Gastrocnemius medialis (tissue), 4 donors: ENCODE measurements around the gene XPO6. TPM values are rescaled to one million over a fixed set of nuclear protein-coding genes. Genes with fewer than 3 reads are reported as not detected.

Experiments used
- ATAC-seq, 2 donors: fragments of 150-250 bp; one replicate each; pipeline ENCODE4 v1.9.1; 2016
- DNase-seq, 2 donors: peaks; one replicate each; pipeline ENCODE4 v3.0.0-alpha.2; 2019
- H3K27ac ChIP-seq, 4 donors: fragments of 200-600 bp; sonication (generic); 1 replicate in 1 of 4; 2 replicates in 3 of 4; pipeline ENCODE4 v1.5.1; 2016 to 2018; ENCODE audit warnings: mild to moderate bottlenecking in 2 of 4, moderate library complexity in 1 of 4
- H3K27me3 ChIP-seq, 3 donors: fragments of 200-600 bp; sonication (generic) in 2 of 3; 1 replicate in 1 of 3; 2 replicates in 2 of 3; pipeline versions ENCODE4 v1.5.1 to v1.6.0; 2016 to 2019; ENCODE audit warnings: mild to moderate bottlenecking in 1 of 3, moderate library complexity in 1 of 3
- H3K36me3 ChIP-seq, 2 donors: fragments of 200-600 bp; sonication (generic) in 1 of 2; one replicate each; pipeline ENCODE4 v1.5.1; 2017 to 2018
- H3K4me1 ChIP-seq, 2 donors: fragments of 200-600 bp; sonication (generic) in 1 of 2; one replicate each; pipeline ENCODE4 v1.5.1; 2016 to 2017; ENCODE audit warnings: mild to moderate bottlenecking in 2 of 2
- H3K4me3 ChIP-seq, 4 donors: fragments of 200-600 bp; sonication (generic) in 3 of 4; 1 replicate in 1 of 4; 2 replicates in 3 of 4; pipeline ENCODE4 v1.5.1; 2016 to 2019; ENCODE audit warnings: mild to moderate bottlenecking in 2 of 4
- H3K9me3 ChIP-seq, 3 donors: fragments of 200-600 bp; sonication (generic) in 2 of 3; 1 replicate in 1 of 3; 2 replicates in 2 of 3; pipeline ENCODE4 v1.5.1; 2016 to 2019
- CTCF ChIP-seq, 5 experiments: fragments of 450-650 bp in 3 of 5; fragments of 200-600 bp in 2 of 5; sonication (generic) in 2 of 5; IDR thresholded peaks in 4 of 5; conservative IDR thresholded peaks in 1 of 5; 1 replicate in 4 of 5; 2 replicates in 1 of 5; pipeline ENCODE4 v1.5.1; 2016 to 2019; ENCODE audit warnings: antibody characterized with exemption in 5 of 5, mild to moderate bottlenecking in 3 of 5, moderate library complexity in 3 of 5
- POLR2A ChIP-seq, 2 donors: fragments of 450-650 bp; IDR thresholded peaks; one replicate each; pipeline ENCODE4 v1.6.1; 2017; ENCODE audit warnings: antibody characterized with exemption in 2 of 2, mild to moderate bottlenecking in 2 of 2, moderate library complexity in 2 of 2
- in situ Hi-C, 4 donors: fragments of 200-750 bp; cut with MboI; loops; one replicate each; pipeline versions ENCODE4 v1.15.0 to v1.8.0; 2017; ENCODE audit warnings: low sequenced_read_pairs in 4 of 4
- intact Hi-C: fragments of 100-400 bp; cut with DNase I; formaldehyde crosslinking; loops from one replicate; pipeline ENCODE4 v1.15.1; 2023; ENCODE audit warnings: low total_unique reads
- total RNA-seq, 4 donors: library from RNA; depleted of rRNA; stranded (reverse); fragments of >200 nt; gene quantifications; one replicate each; pipeline versions ENCODE4 v1.1.0 to v1.2.3, GENCODE V29; 2016

Gene XPO6
- total RNA-seq, 4 donors from 2014 or later = 20.9 to 40.1 (median 29.6) TPM

- Histone ChIP-seq H3K27ac (peak overlapping the region; percentile 38 to 59 (median 52)), H3K4me1 (peaks cover 9 to 15% of the 10 kb centered on the region in 2 donors), H3K4me3 (no peak overlapping the region), H3K27me3 (no peaks in the 10 kb centered on the region), H3K9me3 (no peaks in the 10 kb centered on the region), H3K36me3 (peaks cover 0 to 37% of the 10 kb centered on the region in 2 donors)
- in situ Hi-C loops = no loop called here
- no peak for TF ChIP-seq POLR2A (IDR thresholded peaks at IDR 0.05)
- TF ChIP-seq CTCF (IDR thresholded peaks at IDR 0.05 in 4 of 5, conservative IDR thresholded peaks at IDR 0.05 in 1 of 5) = no peak
- intact Hi-C loops = no loop called here
- ATAC-seq (peak; percentile 84 to 86), DNase-seq (peak in 1 of 2 donors; percentile 43)
Observed at GRCh38 chr16:28166394-28167208, 45.2 kb downstream of the XPO6 start.

GRCh38 chr16:28165598-28165997 is 46.2 kb downstream of the XPO6 start:
- H3K27ac ChIP-seq = no peak overlapping the region
- in situ Hi-C loops (no loop called here), intact Hi-C loops (no loop called here)
- ATAC-seq (no peak), DNase-seq (no peak)
- peaks cover 0 to 37% of the 10 kb centered on the region in 2 donors for H3K36me3 ChIP-seq
- H3K9me3 ChIP-seq = no peaks in the 10 kb centered on the region
- H3K27me3 ChIP-seq = no peaks in the 10 kb centered on the region
- no peak overlapping the region for H3K4me3 ChIP-seq
- peaks cover 9 to 15% of the 10 kb centered on the region in 2 donors for H3K4me1 ChIP-seq
- TF ChIP-seq CTCF (IDR thresholded peaks at IDR 0.05 in 4 of 5, conservative IDR thresholded peaks at IDR 0.05 in 1 of 5) (no peak), POLR2A (IDR thresholded peaks at IDR 0.05) (no peak)

- ATAC-seq = no peak
- in situ Hi-C loops = no loop called here
- H3K27ac ChIP-seq = no peak overlapping the region
- no peaks in the 10 kb centered on the region for H3K27me3 ChIP-seq
- no peaks in the 10 kb centered on the region for H3K9me3 ChIP-seq
- H3K4me3 ChIP-seq = no peak overlapping the region
- DNase-seq = no peak
- intact Hi-C loops = no loop called here
- no peak for TF ChIP-seq POLR2A (IDR thresholded peaks at IDR 0.05)
- TF ChIP-seq CTCF (IDR thresholded peaks at IDR 0.05 in 4 of 5, conservative IDR thresholded peaks at IDR 0.05 in 1 of 5) = no peak
- peaks cover 9 to 15% of the 10 kb centered on the region in 2 donors for H3K4me1 ChIP-seq
- peaks cover 0 to 28% of the 10 kb centered on the region in 2 donors for H3K36me3 ChIP-seq
Observed at GRCh38 chr16:28164140-28164539, 47.6 kb downstream of the XPO6 start.

- Histone ChIP-seq H3K27ac (no peak overlapping the region), H3K4me1 (peaks cover 9 to 15% of the 10 kb centered on the region in 2 donors)
- in situ Hi-C loops = no loop called here
Observed at GRCh38 chr16:28163699-28164098, 48.1 kb downstream of the XPO6 start.

More at GRCh38 chr16:28163699-28164098, 48.1 kb downstream of the XPO6 start:
- Histone ChIP-seq H3K36me3 (peaks cover 0 to 24% of the 10 kb centered on the region in 2 donors), H3K4me3 (no peak overlapping the region), H3K9me3 (no peaks in the 10 kb centered on the region), H3K27me3 (no peaks in the 10 kb centered on the region)
- TF ChIP-seq POLR2A (IDR thresholded peaks at IDR 0.05) = no peak
- no peak for TF ChIP-seq CTCF (IDR thresholded peaks at IDR 0.05 in 4 of 5, conservative IDR thresholded peaks at IDR 0.05 in 1 of 5)
- no peak for DNase-seq
- no peak for ATAC-seq
- intact Hi-C loops = no loop called here
